ENCODE measurements around the gene CDK11B.
"Not testable (repeated sequence)": the region's sequence is repeated elsewhere in the genome, so short reads cannot be mapped to it uniquely, and the experiment has no call there.

CDK11B gene

GRCh38 chr1:1680912-1681273, 22.1 kb upstream of the CDK11B start:
- no peak for FAIRE-seq

GRCh38 chr1:1680031-1680911, 21.5 kb upstream of the CDK11B start:
- no peak for FAIRE-seq

- no peak for FAIRE-seq
These were observed 20.0 kb upstream of the CDK11B start for GRCh38 chr1:1678581-1679380.

GRCh38 chr1:1677718-1678580, 19.1 kb upstream of the CDK11B start:
- FAIRE-seq, result no peak

GRCh38 chr1:1676087-1676486, 17.3 kb upstream of the CDK11B start:
- not testable (repeated sequence) for FAIRE-seq

- FAIRE-seq, result not testable (repeated sequence)
These were observed 16.4 kb upstream of the CDK11B start for GRCh38 chr1:1675218-1675617.

- FAIRE-seq, result not testable (repeated sequence)
These were observed 16.0 kb upstream of the CDK11B start for GRCh38 chr1:1674806-1675205.

GRCh38 chr1:1672181-1672965, 13.6 kb upstream of the CDK11B start:
- FAIRE-seq, result no peak

- FAIRE-seq, result no peak
These were observed 12.7 kb upstream of the CDK11B start for GRCh38 chr1:1671365-1672119.

- no peak for FAIRE-seq
These were observed 12.1 kb upstream of the CDK11B start for GRCh38 chr1:1670866-1671265.

GRCh38 chr1:1669468-1670440, 10.9 kb upstream of the CDK11B start:
- FAIRE-seq, result no peak

GRCh38 chr1:1666526-1666925, 7.7 kb upstream of the CDK11B start:
- no peak for FAIRE-seq

GRCh38 chr1:1665815-1666251, 7.0 kb upstream of the CDK11B start:
- FAIRE-seq, result no peak

GRCh38 chr1:1664941-1665814, 6.4 kb upstream of the CDK11B start:
- FAIRE-seq, result no peak

GRCh38 chr1:1664318-1664717, 5.5 kb upstream of the CDK11B start:
- FAIRE-seq, result not testable (repeated sequence)

GRCh38 chr1:1662830-1663560, 4.2 kb upstream of the CDK11B start:
- not testable (repeated sequence) for FAIRE-seq

- not testable (repeated sequence) for FAIRE-seq
These were observed 3.6 kb upstream of the CDK11B start for GRCh38 chr1:1662392-1662791.

GRCh38 chr1:1648265-1648664, 10.5 kb downstream of the CDK11B start:
- not testable (repeated sequence) for FAIRE-seq

Measured in TTC549 (cell line).